ENCODE data around the gene IARS1.

DNA sequence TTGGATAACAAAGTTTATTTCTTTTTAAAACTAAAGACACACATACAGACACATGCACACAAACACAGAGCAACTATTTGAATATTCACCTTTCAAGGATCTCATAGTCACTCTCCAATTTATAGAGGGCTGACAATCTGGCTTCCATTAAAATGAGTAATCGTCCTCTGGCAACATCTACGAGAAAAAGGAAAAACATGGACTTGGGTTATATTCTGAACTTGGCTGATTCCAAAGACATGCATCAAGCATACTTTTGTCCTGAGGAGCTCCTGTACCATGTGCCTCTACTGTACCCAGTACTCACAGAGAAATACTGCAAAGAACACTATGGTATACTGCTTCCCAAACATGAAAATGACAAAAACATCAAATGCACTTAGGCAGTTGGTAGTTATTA is 15.4 kb downstream of the IARS1 start:
- no peak for TF ChIP-seq EGR1 (IDR thresholded peaks at IDR 0.05)
- TF ChIP-seq, protein P1, sequence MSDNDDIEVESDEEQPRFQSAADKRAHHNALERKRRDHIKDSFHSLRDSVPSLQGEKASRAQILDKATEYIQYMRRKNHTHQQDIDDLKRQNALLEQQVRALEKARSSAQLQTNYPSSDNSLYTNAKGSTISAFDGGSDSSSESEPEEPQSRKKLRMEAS (IDR thresholded peaks at IDR 0.05): no peak
